SU-DHL-6 (cell line): ENCODE data around the gene GRK2.

Experiments used
- H2AFZ ChIP-seq: fragments of 200-600 bp; sonication (generic); 2 replicates; pipeline ENCODE4 v1.6.1; 2014; ENCODE audit warnings: low read depth, mild to moderate bottlenecking, moderate library complexity, mixed read lengths, antibody characterized with exemption, low read length; ENCODE audit not compliant: severe bottlenecking
- H3F3A ChIP-seq: fragments of 200-600 bp; shearing (Covaris generic); 2 replicates; pipeline ENCODE4 v1.6.0; 2016; ENCODE audit warnings: antibody characterized with exemption, mild to moderate bottlenecking; ENCODE audit not compliant: insufficient read depth
- H3K27ac ChIP-seq: fragments of 200-600 bp; sonication (generic); 2 replicates; pipeline ENCODE4 v1.5.1; 2016; ENCODE audit warnings: low read depth, mild to moderate bottlenecking, low read length, moderate library complexity, mixed read lengths
- H3K27me3 ChIP-seq: fragments of 200-600 bp; sonication (generic), shearing (Covaris generic); 2 replicates; pipeline ENCODE4 v1.6.0; 2014; ENCODE audit warnings: mild to moderate bottlenecking, low read length
- H3K36me3 ChIP-seq: fragments of 200-600 bp; sonication (generic); 2 replicates; pipeline ENCODE4 v1.6.1; 2014; ENCODE audit warnings: mild to moderate bottlenecking, low read length, mixed read lengths
- H3K4me2 ChIP-seq: fragments of 300-600, 200-600 bp; shearing (Covaris generic), sonication (generic); 2 replicates; pipeline ENCODE4 v1.6.0; 2014; ENCODE audit warnings: low read length, low read depth, mild to moderate bottlenecking; ENCODE audit not compliant: poor library complexity, severe bottlenecking
- H3K4me3 ChIP-seq: fragments of 200-600 bp; sonication (generic); 2 replicates; pipeline ENCODE4 v1.5.1; 2014; ENCODE audit warnings: antibody characterized with exemption, low read length, mild to moderate bottlenecking, mixed read lengths; ENCODE audit not compliant: insufficient read depth, poor library complexity, severe bottlenecking
- H3K79me2 ChIP-seq: fragments of 200-600 bp; sonication (generic); 2 replicates; pipeline ENCODE4 v1.6.1; 2014; ENCODE audit warnings: mild to moderate bottlenecking, low read length, moderate library complexity; ENCODE audit not compliant: insufficient read depth
- H3K9ac ChIP-seq: fragments of 200-600 bp; sonication (generic); 2 replicates; pipeline ENCODE4 v1.7.0; 2014; ENCODE audit warnings: mild to moderate bottlenecking, low read length
- H3K9me2 ChIP-seq: fragments of 200-600 bp; sonication (generic); replicated peaks from 2 replicates; pipeline ENCODE4 v1.6.1; 2014; ENCODE audit warnings: low read length; ENCODE audit not compliant: insufficient read depth
- H3K9me3 ChIP-seq: fragments of 200-600 bp; sonication (generic); 2 replicates; pipeline ENCODE4 v1.6.1; 2014; ENCODE audit warnings: low read length, mixed read lengths; ENCODE audit not compliant: insufficient read depth
- H4K20me1 ChIP-seq: fragments of 200-600 bp; sonication (generic); 2 replicates; pipeline ENCODE4 v1.6.1; 2014; ENCODE audit warnings: low read depth, mild to moderate bottlenecking, antibody characterized with exemption, low read length, moderate library complexity, mixed read lengths
- CTCF ChIP-seq: fragments of 200-600 bp; sonication (generic); IDR thresholded peaks from one replicate; pipeline ENCODE4 v1.5.1; 2017; ENCODE audit warnings: antibody characterized with exemption, mild to moderate bottlenecking, low read length, moderate library complexity; ENCODE audit not compliant: insufficient read depth, poor library complexity, severe bottlenecking
- EZH2phosphoT487 ChIP-seq: fragments of 200-600 bp; sonication (generic), shearing (Covaris generic); conservative IDR thresholded peaks from 2 replicates; pipeline ENCODE4 v1.6.1; 2018; ENCODE audit warnings: mild to moderate bottlenecking, antibody characterized with exemption, low read length, moderate library complexity, mixed read lengths

Gene GRK2

DNA sequence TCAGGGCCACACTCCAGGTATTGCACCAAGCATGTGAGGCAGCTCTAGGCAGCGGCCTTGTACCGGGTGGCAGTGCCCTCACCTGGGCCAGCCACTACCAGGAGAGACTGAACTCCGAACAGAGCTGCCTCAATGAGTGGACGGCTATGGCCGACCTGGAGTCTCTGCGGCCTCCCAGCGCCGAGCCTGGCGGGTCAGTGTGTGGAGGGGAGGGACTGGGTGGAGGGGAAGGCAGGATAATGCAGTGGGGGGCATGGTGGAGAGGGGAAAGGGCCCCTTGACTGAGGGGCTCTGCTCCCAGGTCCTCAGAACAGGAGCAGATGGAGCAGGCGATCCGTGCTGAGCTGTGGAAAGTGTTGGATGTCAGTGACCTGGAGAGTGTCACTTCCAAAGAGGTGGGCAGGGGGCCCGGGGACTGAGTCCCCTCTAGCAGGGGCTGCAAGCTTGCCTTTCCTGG, 41.3 kb downstream of the GRK2 start:
- H3K9me2 ChIP-seq = no peaks in the 10 kb centered on the region
- H3K27ac ChIP-seq = no peak overlapping the region
- no peak for TF ChIP-seq CTCF
- no peak for TF ChIP-seq EZH2phosphoT487
- no peaks in the 10 kb centered on the region for H4K20me1 ChIP-seq
- no peaks in the 10 kb centered on the region for H3K79me2 ChIP-seq
- H2AFZ ChIP-seq = no peak overlapping the region
- no peaks in the 10 kb centered on the region for H3K9me3 ChIP-seq
- no peaks in the 10 kb centered on the region for H3K27me3 ChIP-seq
- H3F3A ChIP-seq = no peaks in the 10 kb centered on the region
- no peaks in the 10 kb centered on the region for H3K36me3 ChIP-seq
- no peak overlapping the region for H3K4me3 ChIP-seq
- H3K9ac ChIP-seq = no peak overlapping the region
- H3K4me2 ChIP-seq = no peak overlapping the region

- TF ChIP-seq EZH2phosphoT487 (no peak), CTCF (no peak)
- Histone ChIP-seq H3K79me2 (no peaks in the 10 kb centered on the region), H3K4me3 (no peak overlapping the region), H4K20me1 (no peaks in the 10 kb centered on the region), H3K9me2 (no peaks in the 10 kb centered on the region), H3K27me3 (no peaks in the 10 kb centered on the region), H3K36me3 (no peaks in the 10 kb centered on the region), H3K27ac (no peak overlapping the region), H3F3A (no peaks in the 10 kb centered on the region), H3K9me3 (no peaks in the 10 kb centered on the region), H2AFZ (no peak overlapping the region), H3K9ac (no peak overlapping the region), H3K4me2 (no peak overlapping the region)
Measured at GRCh38 chr11:67308031-67308866, 42.0 kb downstream of the GRK2 start.

GRCh38 chr11:67309166-67309565, 42.9 kb downstream of the GRK2 start:
- no peaks in the 10 kb centered on the region for H3K9me3 ChIP-seq
- H3K27ac ChIP-seq = no peak overlapping the region
- H3K9ac ChIP-seq = no peak overlapping the region
- no peaks in the 10 kb centered on the region for H4K20me1 ChIP-seq
- H3K27me3 ChIP-seq = no peaks in the 10 kb centered on the region
- no peaks in the 10 kb centered on the region for H3K9me2 ChIP-seq
- TF ChIP-seq EZH2phosphoT487 = no peak
- TF ChIP-seq CTCF = no peak
- H3K4me2 ChIP-seq = no peak overlapping the region
- H3K4me3 ChIP-seq = no peak overlapping the region
- H2AFZ ChIP-seq = no peak overlapping the region
- no peaks in the 10 kb centered on the region for H3K79me2 ChIP-seq
- H3F3A ChIP-seq = no peaks in the 10 kb centered on the region
- no peaks in the 10 kb centered on the region for H3K36me3 ChIP-seq
